NCI-H187 (cell line): ENCODE results near the gene PSPH.

Source experiments
- DNase-seq, 2 experiments: peaks; one replicate each; lab custom pipeline; 2025; lab: John Stamatoyannopoulos, UW

Gene PSPH

DNA sequence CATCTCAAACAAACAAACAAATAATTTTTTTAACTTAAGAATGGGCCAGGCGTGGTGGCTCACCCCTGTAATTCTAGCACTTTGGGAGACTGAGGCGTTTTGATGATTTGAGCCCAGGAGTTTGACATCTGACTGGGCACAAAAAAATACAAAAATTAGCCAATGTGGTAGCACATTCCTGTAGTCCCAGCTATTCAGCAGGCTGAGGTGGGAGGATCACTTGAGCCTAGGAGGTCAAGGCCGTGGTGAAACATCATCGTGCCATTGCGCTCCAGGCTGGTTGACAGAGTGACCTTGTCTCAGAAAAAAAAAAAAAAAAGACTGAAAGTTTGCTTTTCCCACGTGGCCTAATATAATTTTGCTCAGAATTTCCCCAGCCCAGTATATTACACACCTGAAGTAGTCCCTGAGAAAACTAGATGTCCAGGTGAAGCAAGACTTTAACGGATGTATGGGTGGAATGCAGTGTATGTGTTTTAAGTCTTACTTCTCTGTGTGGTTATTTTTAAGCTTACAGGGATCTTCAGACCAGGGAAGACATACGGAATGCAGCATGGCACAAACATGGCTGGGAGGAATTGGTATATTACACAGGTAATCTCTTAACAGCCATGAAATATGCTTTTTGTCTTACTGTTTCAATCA lies 54.3 kb downstream of the PSPH start:
- no peak for DNase-seq

DNA sequence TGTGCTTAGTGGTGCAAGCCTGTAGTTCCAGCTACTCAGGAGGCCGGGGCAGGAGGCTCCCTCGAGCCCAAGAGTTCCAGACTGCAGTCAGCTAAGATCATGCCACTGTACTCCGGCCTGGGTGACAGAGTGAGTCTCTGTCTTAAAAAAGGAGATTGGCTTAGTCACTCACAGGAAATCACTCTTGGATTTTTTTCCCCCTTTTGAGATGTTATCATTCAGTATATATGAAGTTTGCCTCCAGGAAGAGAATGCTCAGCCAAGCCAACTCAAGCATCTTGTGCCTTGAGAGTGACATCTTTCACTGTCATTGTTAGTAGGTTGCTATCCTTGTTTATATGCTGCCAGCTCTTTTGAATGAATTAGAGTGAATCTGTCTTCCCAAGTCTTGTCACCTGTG lies 58.9 kb downstream of the PSPH start:
- no peak for DNase-seq

DNA sequence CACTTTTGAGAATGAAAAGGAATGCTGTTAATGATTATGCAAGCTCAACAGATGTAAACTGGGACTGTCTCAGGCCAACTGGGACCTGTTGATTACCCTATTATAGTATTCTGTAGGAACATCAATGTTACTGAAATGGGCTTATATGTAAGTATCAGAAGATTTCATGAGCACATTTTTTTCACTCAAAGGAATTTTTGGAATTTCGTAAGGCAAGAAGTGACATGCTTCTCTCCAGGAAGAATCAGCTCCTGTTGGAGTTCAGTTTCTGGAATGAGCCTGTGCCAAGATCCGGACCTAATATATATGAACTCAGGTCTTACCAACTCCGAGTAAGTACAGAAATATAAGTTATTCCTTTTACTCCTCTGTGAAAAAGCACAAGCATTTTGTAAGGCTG lies 67.7 kb downstream of the PSPH start:
- no peak for DNase-seq

DNA sequence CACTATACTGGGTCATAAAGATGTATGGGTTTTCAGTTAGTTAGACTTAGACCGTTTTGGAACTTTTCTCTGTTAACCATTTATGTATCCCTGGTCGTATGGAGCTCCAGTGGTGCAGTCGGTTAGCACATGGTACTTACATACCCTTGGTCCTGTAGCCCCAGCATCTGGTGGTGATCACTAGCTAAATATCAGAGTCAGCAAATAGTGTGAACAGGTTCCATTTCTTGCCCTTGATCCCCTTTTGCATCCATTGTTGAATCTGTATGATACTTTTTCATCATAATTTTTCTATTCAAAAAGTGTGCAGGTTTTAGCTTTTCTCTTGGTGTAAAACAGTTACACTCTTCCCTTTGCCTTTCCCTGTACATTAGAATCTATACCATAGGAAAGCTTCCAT lies 71.0 kb downstream of the PSPH start:
- DNase-seq: no peak

DNA sequence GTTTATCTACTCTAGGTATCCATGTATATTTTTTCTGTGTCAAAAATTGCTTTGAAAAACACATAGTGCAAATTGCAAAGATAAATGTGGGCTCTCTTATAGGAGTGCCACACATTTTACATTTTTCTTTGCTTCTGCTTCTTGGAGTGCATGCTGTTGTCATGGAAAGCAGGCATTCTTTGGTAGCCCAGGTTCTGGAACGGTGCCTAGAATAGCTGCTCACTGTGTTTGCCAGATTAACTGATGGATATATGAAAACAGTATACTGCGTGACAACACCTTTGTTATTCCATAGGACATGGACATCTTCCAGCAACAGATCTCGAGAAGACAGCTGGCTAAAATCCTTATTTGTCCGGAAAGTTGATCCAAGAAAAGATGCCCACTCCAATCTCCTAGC lies 73.4 kb downstream of the PSPH start:
- no peak for DNase-seq

DNA sequence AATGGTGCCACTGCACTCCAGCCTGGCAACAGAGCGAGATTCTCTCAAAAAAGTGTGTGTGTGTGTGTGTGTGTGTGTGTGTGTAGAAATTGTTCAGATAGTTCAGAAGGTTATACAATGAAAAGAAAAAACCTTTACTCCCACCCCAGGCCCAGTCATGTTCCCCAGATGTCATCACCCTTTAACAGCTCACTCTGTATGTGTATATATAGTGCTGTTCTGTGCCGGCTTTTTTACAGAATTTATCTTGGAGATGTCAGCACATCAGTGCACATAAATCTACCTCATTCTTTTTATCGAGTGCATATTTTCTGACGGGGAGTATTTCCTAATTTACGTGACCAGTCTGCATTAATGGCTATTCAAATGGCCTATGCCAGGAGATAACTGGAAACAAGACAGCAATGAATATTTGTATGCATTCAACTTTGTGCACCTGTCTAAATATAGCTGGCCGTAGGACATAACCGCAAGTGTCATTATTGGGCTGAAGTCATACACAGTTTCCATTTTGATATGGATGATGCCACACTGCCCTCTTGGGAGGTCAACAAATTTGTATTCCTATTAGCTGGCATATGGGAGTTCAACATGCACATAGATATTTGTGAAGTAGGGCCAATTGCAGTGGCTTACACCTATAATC lies 75.1 kb downstream of the PSPH start:
- no peak for DNase-seq

DNA sequence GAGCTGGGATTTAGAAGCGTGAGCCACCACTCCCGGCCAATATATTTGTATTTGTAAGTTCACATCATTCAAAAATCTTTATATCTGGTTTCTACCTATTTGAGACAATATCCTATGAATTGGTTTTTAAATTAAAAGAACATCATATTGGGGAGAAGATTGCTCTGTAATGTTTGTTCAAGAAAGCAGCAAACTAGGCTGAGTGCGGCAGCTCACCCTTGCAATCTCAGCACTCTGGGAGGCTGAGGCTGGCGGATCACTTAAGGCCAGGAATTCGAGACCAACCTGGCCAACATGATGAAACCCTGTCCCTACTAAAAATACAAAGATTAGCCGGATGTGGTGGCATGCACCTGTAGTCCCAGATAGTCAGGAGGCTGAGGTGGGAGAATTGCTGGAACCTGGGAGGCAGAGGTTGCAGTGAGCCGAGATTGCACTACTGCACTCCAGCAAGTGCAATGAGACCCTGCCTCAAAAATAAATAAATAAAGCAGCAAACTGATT lies 77.4 kb downstream of the PSPH start:
- no peak for DNase-seq

DNA sequence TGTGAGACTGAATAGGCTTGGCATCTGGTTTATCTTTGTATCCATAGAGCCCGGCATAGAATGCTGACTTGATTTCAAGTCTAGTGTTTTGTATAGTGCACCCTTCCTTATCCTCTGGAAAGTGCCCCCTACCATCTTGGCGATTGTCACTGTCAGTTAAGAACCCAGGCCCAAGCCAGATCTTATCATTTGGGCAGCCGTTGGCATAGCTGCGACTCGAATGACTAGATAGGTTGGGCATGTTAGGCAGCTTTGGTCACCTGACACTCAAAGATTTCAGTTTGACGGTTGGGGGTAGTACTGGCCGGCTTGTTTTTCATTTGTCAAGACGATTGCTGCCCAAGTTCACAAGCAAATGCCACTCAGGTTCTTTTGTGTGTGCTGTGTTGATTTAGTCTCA lies 80.3 kb downstream of the PSPH start:
- no peak for DNase-seq

DNA sequence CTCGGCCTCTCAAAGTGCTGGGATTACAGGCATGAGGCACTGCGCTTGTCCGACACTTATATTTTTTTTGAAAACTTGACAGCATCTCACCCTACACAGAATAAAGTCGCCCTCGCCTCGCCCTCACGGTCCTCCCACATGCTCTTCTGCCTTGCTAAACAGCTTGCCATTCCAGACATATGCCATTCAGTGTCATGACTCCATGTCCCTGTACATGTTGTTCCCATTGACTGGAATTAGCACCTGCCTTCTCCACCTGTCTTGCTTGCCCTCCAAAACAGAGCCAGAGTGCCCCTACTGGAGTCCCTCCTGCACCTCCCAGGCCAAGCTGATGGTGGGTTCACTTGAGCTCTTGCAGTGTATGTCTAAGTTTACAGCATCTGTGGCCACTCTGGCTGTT lies 80.7 kb downstream of the PSPH start:
- no peak for DNase-seq

DNA sequence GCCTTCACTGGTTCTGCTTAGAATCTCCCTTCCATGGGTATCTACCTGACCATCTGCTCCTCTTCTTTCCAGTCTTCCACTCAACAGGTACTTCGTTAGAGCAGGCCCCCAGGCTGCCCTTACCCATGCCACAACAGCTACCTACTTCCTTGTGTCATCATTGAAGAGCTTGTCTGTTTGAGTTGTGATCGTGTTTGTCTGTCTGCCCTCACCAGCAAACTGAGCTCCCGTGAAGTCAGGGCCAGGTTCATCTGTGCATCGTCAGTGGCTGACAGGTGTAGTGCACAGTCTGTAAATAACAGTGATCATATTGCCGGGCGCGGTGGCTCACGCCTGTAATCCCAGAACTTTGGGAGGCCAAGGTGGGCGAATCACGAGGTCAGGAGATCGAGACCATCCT lies 81.9 kb downstream of the PSPH start:
- DNase-seq: no peak

DNA sequence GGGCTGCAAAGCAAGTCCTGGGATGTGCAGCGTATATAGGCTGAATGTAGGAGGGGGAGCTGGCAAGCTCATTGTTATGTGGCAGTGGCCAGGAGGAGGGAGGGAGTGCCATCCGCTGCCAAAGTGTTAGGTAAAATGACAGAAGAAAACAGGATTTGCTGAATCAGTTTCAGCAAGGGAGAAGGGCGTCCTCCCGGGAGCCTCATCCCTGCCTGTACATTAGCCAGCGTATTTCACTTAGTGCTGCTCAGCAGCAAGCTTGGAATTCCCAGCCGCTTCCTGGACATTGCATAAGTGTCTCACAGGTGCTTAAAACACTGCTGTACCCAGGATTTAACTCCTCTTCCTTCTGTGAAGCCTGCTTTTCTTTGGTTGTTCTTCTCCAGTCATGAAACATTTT lies 84.4 kb downstream of the PSPH start:
- no peak for DNase-seq

DNA sequence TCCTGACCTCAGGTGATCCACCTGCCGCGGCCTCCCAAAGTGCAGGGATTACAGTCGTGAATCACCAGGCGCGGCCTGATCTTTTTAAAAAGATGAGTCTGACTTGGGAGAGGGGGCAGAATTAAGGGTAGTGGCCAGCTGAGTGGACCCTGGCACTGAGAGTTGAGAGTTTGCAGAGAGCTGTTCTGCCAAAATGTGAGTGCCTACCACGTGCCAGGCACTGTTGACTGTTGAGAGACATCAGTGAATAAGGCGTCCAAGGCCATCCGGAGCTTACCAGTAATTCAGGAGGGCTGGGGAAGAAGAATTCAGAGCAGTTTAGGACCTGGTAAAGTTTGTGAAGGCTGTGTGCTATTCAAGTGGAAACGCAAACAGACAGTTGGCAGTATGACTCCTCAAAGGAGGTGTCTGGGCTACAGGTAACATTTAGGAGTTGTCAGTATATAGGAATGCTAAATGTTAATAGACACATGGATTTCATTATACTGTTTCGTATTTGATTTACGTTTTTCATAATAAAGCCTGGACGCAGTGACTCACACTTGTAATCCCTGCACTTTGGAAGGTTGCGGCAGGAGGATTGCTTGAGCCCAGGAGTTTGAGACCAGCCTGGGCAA lies 85.3 kb downstream of the PSPH start:
- no peak for DNase-seq

DNA sequence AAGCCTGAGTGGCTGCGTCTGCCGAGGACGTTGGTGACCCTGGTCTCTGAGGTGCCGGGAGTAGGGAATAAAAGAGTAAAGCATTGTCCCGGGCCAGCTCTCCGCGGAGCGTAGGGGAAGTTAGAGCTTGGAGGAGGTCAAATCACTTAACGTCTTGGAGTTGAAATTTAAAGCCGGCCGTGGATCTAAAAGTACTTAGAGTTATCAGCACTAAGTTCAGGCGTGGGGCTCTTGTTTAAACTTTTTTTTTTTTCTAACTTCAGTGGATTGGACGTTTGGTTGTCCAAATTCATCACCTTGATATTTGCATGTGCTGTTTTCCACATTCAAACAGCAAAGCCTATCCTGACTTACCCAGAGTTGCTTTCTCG lies 86.2 kb downstream of the PSPH start:
- no peak for DNase-seq

DNA sequence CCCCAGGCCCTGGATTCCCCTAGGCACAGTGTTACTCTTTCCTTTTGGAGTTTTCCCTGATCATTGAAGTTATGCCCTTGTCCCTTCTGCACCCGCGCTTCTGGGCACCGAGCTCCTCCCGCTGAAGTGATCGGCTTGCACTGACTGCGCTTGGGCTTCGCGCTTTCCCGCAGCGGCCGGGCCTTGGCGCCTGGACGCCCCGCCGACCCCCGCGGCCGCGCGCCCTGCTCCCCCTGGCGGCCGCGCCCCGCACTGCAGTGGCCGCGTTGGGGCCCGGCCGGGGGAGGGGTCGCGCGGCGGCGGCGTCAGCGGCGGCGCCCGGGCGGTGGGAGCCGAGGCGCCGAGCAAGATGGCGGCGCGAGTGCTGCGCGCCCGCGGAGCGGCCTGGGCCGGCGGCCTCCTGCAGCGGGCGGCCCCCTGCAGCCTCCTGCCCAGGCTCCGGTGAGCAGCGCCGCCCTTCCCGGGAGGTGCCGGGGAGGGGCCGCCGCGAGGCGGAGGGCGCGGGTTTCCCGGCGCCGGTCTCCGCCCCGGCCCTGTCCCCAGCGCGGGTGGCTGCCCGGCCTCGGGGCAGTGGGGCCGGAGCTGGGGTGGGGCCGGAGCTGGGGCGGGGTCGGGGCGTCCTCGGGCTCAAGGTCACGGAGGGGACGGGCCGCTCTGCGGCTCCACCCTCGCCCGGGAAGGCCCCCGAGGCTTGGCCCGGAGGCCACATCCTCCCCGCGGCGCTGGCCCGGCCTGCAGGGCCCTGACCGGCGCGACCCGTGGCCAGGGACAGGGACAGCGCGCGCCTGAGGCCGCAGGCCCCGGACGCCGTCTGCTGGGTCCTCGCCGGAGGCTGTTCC lies 86.8 kb downstream of the PSPH start, which contains the start of gene NIPSNAP2:
TSS of gene NIPSNAP2 (plus strand) at position 325 of the 839 bp plus-strand sequence. CDS start at position 350, 25 bp downstream.
- peak in 1 of 2 experiments; percentile 34 for DNase-seq

DNA sequence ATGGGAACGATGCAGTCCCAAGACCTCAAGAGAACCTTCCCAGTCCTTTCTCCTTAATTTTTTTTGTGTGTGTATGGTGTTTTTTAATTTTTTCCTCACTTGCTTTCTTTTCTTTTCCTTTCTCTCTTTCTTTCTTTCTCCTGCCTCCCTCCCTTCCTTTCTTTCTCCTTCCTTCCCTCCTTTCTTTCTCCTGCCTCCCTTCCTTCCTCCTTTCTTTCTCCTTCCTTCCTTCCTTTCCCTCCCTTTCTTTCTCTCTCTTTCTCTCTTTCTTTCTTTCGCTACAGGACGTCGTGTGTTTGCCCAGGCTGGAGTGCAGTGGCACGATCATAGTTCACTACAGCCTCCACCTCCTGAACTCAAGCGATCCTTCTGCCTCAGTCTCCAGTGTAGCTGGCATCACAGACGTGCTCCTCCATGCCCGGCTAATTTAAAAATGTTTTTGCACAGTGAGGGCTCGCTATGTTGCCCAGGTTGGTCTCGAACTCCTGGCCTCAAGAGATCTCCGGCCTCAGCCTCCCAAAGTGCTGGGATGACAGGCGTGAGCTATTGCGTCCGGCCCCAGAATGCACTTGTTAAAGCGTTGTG lies 87.6 kb downstream of the PSPH start:
- DNase-seq: no peak

DNA sequence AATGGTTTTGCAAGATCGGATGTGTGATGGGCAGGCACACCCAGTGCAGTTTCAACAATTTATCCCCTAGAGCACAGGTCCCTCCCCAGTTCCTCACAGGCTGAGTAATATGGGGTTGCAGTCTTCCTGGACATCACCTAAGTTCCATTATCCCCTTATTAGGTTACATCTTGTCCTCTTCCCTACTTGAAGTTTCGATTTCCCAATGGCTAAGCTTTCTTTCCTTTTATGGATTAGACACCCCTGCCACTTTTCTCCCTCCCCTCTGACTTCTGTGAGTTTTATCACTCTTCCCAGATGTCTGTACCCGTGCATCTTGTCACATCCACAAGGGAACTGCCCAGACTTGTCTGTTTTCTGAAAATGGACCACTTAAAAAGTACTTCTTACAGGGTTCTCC lies 89.2 kb downstream of the PSPH start:
- DNase-seq: no peak
